IPS-15b (cell line): ENCODE data around the gene STRN4.

ENCODE experiments used
- H3K27me3 ChIP-seq: one replicate; pipeline ENCODE4 v1.6.1; 2013; ENCODE audit warnings: low read length; ENCODE audit not compliant: control insufficient read depth, insufficient read depth
- H3K36me3 ChIP-seq: one replicate; pipeline ENCODE4 v1.6.1; 2013; ENCODE audit warnings: low read length; ENCODE audit not compliant: control insufficient read depth, insufficient read depth
- H3K4me1 ChIP-seq: one replicate; pipeline ENCODE4 v1.6.1; 2013; ENCODE audit warnings: mild to moderate bottlenecking, low read length; ENCODE audit not compliant: control insufficient read depth, insufficient read depth
- H3K4me3 ChIP-seq: one replicate; pipeline ENCODE4 v1.5.1; 2013; ENCODE audit warnings: low read depth, low read length
- H3K9ac ChIP-seq: one replicate; pipeline ENCODE4 v1.6.1; 2013; ENCODE audit warnings: low read depth, mild to moderate bottlenecking, low read length
- H3K9me3 ChIP-seq: one replicate; pipeline ENCODE4 v1.6.1; 2013; ENCODE audit warnings: mild to moderate bottlenecking, low read length; ENCODE audit not compliant: control insufficient read depth, insufficient read depth

The STRN4 gene

GRCh38 chr19:46719629-46720502 lies 26.4 kb downstream of the STRN4 start:
- Histone ChIP-seq H3K4me1 (peaks cover 2% of the 10 kb centered on the region), H3K4me3 (no peak overlapping the region), H3K9me3 (no peaks in the 10 kb centered on the region), H3K9ac (no peak overlapping the region), H3K36me3 (peaks cover 52% of the 10 kb centered on the region), H3K27me3 (no peaks in the 10 kb centered on the region)

GRCh38 chr19:46718934-46719622 lies 27.2 kb downstream of the STRN4 start:
- no peak overlapping the region for H3K9ac ChIP-seq
- no peak overlapping the region for H3K4me3 ChIP-seq
- H3K4me1 ChIP-seq, result peaks cover 2% of the 10 kb centered on the region
- no peaks in the 10 kb centered on the region for H3K27me3 ChIP-seq
- H3K36me3 ChIP-seq, result peaks cover 44% of the 10 kb centered on the region
- H3K9me3 ChIP-seq, result no peaks in the 10 kb centered on the region

GRCh38 chr19:46718157-46718933 lies 27.9 kb downstream of the STRN4 start:
- Histone ChIP-seq H3K27me3 (no peaks in the 10 kb centered on the region), H3K4me1 (peaks cover 2% of the 10 kb centered on the region), H3K4me3 (no peak overlapping the region), H3K36me3 (peaks cover 39% of the 10 kb centered on the region), H3K9me3 (no peaks in the 10 kb centered on the region), H3K9ac (no peak overlapping the region)

- H3K27me3 ChIP-seq, result no peaks in the 10 kb centered on the region
- H3K4me1 ChIP-seq, result peaks cover 2% of the 10 kb centered on the region
- H3K9ac ChIP-seq, result peak overlapping the region; percentile 37
- no peaks in the 10 kb centered on the region for H3K9me3 ChIP-seq
- peak overlapping the region; percentile 93 for H3K4me3 ChIP-seq
- H3K36me3 ChIP-seq, result peaks cover 33% of the 10 kb centered on the region
Observed at GRCh38 chr19:46717716-46718143, 28.5 kb downstream of the STRN4 start.

- peaks cover 27% of the 10 kb centered on the region for H3K36me3 ChIP-seq
- H3K4me1 ChIP-seq, result peaks cover 2% of the 10 kb centered on the region
- peak within 1 kb of the TSS; percentile 73 for H3K9ac ChIP-seq
- no peaks in the 10 kb centered on the region for H3K27me3 ChIP-seq
- H3K4me3 ChIP-seq, result peak within 1 kb of the TSS; percentile 93
- H3K9me3 ChIP-seq, result no peaks in the 10 kb centered on the region
Observed at GRCh38 chr19:46717034-46717715, 29.1 kb downstream of the STRN4 start, which contains the start of gene PRKD2. Gene PRKD2 (minus strand): TSS chr19:46717114. CDS start chr19:46716370, 744 bp downstream.

- no peaks in the 10 kb centered on the region for H3K9me3 ChIP-seq
- no peaks in the 10 kb centered on the region for H3K27me3 ChIP-seq
- peak overlapping the region; percentile 75 for H3K4me3 ChIP-seq
- H3K9ac ChIP-seq, result peak overlapping the region; percentile 73
- peaks cover 2% of the 10 kb centered on the region for H3K4me1 ChIP-seq
- H3K36me3 ChIP-seq, result peaks cover 22% of the 10 kb centered on the region
Observed at GRCh38 chr19:46716672-46717033, 29.6 kb downstream of the STRN4 start.

- peaks cover 3% of the 10 kb centered on the region for H3K4me1 ChIP-seq
- H3K9me3 ChIP-seq, result no peaks in the 10 kb centered on the region
- H3K36me3 ChIP-seq, result peaks cover 18% of the 10 kb centered on the region
- peak overlapping the region; percentile 75 for H3K4me3 ChIP-seq
- H3K9ac ChIP-seq, result peak overlapping the region; percentile 73
- no peaks in the 10 kb centered on the region for H3K27me3 ChIP-seq
Observed at GRCh38 chr19:46715975-46716671, 30.1 kb downstream of the STRN4 start.

- Histone ChIP-seq H3K4me3 (peak overlapping the region; percentile 75), H3K27me3 (no peaks in the 10 kb centered on the region), H3K4me1 (peaks cover 5% of the 10 kb centered on the region), H3K36me3 (peaks cover 13% of the 10 kb centered on the region), H3K9me3 (no peaks in the 10 kb centered on the region), H3K9ac (peak overlapping the region; percentile 73)
Observed at GRCh38 chr19:46715620-46715974, 30.7 kb downstream of the STRN4 start.

GRCh38 chr19:46714444-46715106 lies 31.7 kb downstream of the STRN4 start:
- H3K9ac ChIP-seq, result no peak overlapping the region
- H3K9me3 ChIP-seq, result no peaks in the 10 kb centered on the region
- H3K4me1 ChIP-seq, result peaks cover 5% of the 10 kb centered on the region
- peaks cover 3% of the 10 kb centered on the region for H3K36me3 ChIP-seq
- H3K27me3 ChIP-seq, result no peaks in the 10 kb centered on the region
- H3K4me3 ChIP-seq, result peak overlapping the region; percentile 75

- Histone ChIP-seq H3K27me3 (no peaks in the 10 kb centered on the region), H3K4me1 (peaks cover 5% of the 10 kb centered on the region), H3K9me3 (no peaks in the 10 kb centered on the region), H3K36me3 (no peaks in the 10 kb centered on the region), H3K9ac (no peak overlapping the region), H3K4me3 (peak overlapping the region; percentile 83)
Observed at GRCh38 chr19:46713781-46714443, 32.3 kb downstream of the STRN4 start.
